GM23248 (cell line): ENCODE measurements around the gene DNAJC17. TPM values are rescaled to one million over a fixed set of nuclear protein-coding genes. Genes with fewer than 3 reads are reported as not detected.

Experiments used
- DNase-seq: peaks from one replicate; pipeline ENCODE4 v3.0.0-alpha.2; 2015
- H2AFZ ChIP-seq: fragments of 200-600 bp; sonication (generic); 2 replicates; pipeline ENCODE4 v1.6.1; 2016; ENCODE audit warnings: antibody characterized with exemption
- H3F3A ChIP-seq: fragments of 200-600 bp; sonication (generic); 2 replicates; pipeline ENCODE4 v1.6.1; 2016; ENCODE audit warnings: mild to moderate bottlenecking, antibody characterized with exemption, mixed run types; ENCODE audit not compliant: insufficient read depth
- H3K27ac ChIP-seq: fragments of 200-600 bp; sonication (generic); 2 replicates; pipeline ENCODE4 v1.5.1; 2016; ENCODE audit warnings: mild to moderate bottlenecking
- H3K27me3 ChIP-seq: fragments of 200-600 bp; sonication (generic); replicated peaks from 2 replicates; pipeline ENCODE4 v1.6.1; 2016; ENCODE audit warnings: mild to moderate bottlenecking; ENCODE audit not compliant: insufficient read depth
- H3K36me3 ChIP-seq: fragments of 200-600 bp; sonication (generic); 2 replicates; pipeline ENCODE4 v1.6.1; 2016; ENCODE audit warnings: low read depth, mild to moderate bottlenecking
- H3K4me1 ChIP-seq: fragments of 200-600 bp; sonication (generic); 2 replicates; pipeline ENCODE4 v1.6.1; 2016; ENCODE audit warnings: mild to moderate bottlenecking; ENCODE audit not compliant: insufficient read depth
- H3K4me2 ChIP-seq: fragments of 200-600 bp; sonication (generic); one replicate; pipeline ENCODE4 v1.6.1; 2016; ENCODE audit warnings: mild to moderate bottlenecking; ENCODE audit not compliant: unreplicated experiment
- H3K4me3 ChIP-seq: fragments of 200-600 bp; sonication (generic); 2 replicates; pipeline ENCODE4 v1.5.1; 2016; ENCODE audit warnings: mild to moderate bottlenecking
- H3K79me2 ChIP-seq: fragments of 200-600 bp; sonication (generic); 2 replicates; pipeline ENCODE4 v1.6.1; 2016; ENCODE audit warnings: mild to moderate bottlenecking; ENCODE audit not compliant: insufficient read depth
- H3K9ac ChIP-seq: fragments of 200-600 bp; sonication (generic); 2 replicates; pipeline ENCODE4 v1.6.1; 2016; ENCODE audit warnings: mild to moderate bottlenecking
- H3K9me2 ChIP-seq: fragments of 200-600 bp; sonication (generic); 2 replicates; pipeline ENCODE4 v1.6.1; 2016; ENCODE audit warnings: mixed run types, mild to moderate bottlenecking, moderate library complexity; ENCODE audit not compliant: insufficient read depth
- H3K9me3 ChIP-seq: fragments of 200-600 bp; sonication (generic); one replicate; pipeline ENCODE4 v1.6.1; 2017; ENCODE audit warnings: low read depth
- H4K20me1 ChIP-seq: fragments of 200-600 bp; sonication (generic); 2 replicates; pipeline ENCODE4 v1.6.0; 2016; ENCODE audit not compliant: insufficient read depth
- EZH2 ChIP-seq: fragments of 200-600 bp; sonication (generic); IDR thresholded peaks from 2 replicates; pipeline ENCODE4 v1.6.1; 2018; ENCODE audit warnings: antibody characterized with exemption, mild to moderate bottlenecking; ENCODE audit not compliant: insufficient read depth, poor library complexity, severe bottlenecking
- EZH2phosphoT487 ChIP-seq: fragments of 200-600 bp; sonication (generic); IDR thresholded peaks from 2 replicates; pipeline ENCODE4 v1.6.1; 2018; ENCODE audit warnings: antibody characterized with exemption, moderate library complexity, mild to moderate bottlenecking, low read depth; ENCODE audit not compliant: insufficient read depth
- WGBS, 2 experiments: methylation state at CpG; one replicate each; pipeline ENCODE4 v1.1.6; 2015 to 2017; ENCODE audit warnings: low lambda C conversion rate in 2 of 2, low coverage in 1 of 2; ENCODE audit errors: missing lambda C conversion rate in 2 of 2; 5-methylcytosine and 5-hydroxymethylcytosine counted together
- in situ Hi-C: fragments of 300-500 bp; cut with MboI; formaldehyde crosslinking; loops from 2 replicates; pipeline ENCODE4 v1.15.0; 2020
- polyA plus RNA-seq: library from polyadenylated mRNA; unstranded; fragments of >200 nt; fragmentation: Nextera tagmentation; extraction: Ambion mirVana; gene quantifications from 2 replicates; pipeline ENCODE4 v1.2.1, GENCODE V29; 2016
- total RNA-seq: library from RNA; depleted of rRNA; stranded (reverse); fragments of >200 nt; shearing (Covaris generic); gene quantifications from 2 replicates; pipeline ENCODE4 v1.2.3, GENCODE V29; 2014

Gene DNAJC17
- total and polyA plus RNA-seq, 2 experiments from 2014 or later, result 13.4 to 36.4 TPM

DNA sequence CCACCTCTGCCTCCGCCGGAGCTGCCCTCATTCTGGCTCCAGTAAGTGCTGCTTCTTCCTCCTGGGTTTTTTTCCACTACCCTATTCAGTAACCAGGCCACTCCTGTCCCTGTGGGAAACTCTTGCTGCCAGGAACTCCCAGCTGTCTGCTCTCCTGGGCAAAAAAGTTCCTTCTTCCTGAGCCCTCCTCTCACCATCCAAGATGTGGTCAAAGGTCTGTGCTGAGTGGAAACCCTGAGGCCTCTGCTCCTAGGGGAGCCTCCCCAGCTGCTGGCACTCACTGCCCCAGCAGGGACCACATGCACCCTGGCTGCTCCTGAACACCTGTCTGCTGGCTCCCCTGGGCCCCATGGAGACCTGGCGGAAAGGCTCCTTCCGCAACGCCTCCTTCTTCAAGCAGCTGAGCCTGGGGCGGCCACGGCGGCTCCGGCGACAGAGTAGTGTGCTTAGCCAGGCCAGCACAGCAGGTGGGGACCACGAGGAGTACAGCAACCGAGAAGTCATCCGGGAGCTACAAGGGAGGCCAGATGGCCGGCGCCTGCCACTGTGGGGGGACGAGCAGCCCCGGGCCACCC, 37.0 kb downstream of the DNAJC17 start:
- Histone ChIP-seq H3K9me3 (no peaks in the 10 kb centered on the region), H3F3A (peaks cover 12% of the 10 kb centered on the region), H2AFZ (no peak overlapping the region), H3K27ac (no peak overlapping the region), H3K36me3 (peaks cover 4% of the 10 kb centered on the region; the same call in 1 of the 2 replicates), H3K4me3 (no peak overlapping the region), H3K4me2 (no peak overlapping the region), H3K9ac (no peak overlapping the region), H3K4me1 (peaks cover 15% of the 10 kb centered on the region), H3K79me2 (no peaks in the 10 kb centered on the region), H3K9me2 (no peaks in the 10 kb centered on the region), H4K20me1 (no peaks in the 10 kb centered on the region), H3K27me3 (no peaks in the 10 kb centered on the region)
- TF ChIP-seq EZH2phosphoT487 (no peak), EZH2 (no peak)
- 92 to 94% methylated on average over 9 to 17 of the region's 17 CpGs for WGBS, 2 experiments
- no peak for DNase-seq
- in situ Hi-C loops, result no loop called here

DNA sequence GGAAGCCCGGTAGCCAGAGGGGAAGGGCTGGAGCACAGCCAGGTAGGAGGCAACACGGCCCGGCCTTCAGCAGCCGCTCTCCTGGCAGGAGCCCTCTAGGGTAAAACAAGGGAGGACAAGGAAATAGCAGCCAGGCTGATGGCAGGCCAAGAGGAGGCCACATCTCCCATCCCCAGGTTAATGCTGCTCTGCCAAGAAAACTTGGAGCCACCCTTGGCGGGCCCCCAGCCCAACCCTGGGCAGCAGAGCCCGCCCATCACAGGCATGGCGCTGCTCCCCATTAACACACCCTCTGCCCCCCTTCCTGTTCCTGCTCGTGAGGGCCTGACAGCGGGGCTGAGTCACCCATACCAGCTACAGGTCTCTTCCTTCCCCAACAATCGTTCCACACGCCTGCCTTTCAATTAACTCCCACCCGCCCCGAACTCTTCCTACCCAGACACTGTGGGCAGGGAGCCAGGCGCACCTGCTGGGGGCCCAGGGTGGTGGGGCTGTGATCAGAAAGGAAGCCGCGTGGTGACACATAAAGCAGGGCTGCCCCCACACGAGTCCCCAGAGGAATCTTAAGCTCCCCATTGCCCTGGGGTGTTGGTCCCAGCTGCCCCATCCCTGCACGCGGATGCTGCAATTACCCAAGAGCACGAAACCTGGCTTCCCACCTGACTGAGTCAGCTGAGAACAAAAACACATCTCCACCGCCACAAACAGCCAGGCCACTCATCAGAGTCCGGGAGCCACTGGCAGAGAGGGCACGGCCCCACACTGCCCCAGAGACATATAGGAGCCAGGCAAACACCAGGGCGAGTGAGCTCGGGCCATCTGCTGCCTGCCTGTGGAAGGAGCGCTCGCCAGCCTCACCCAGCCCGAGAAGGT, 37.8 kb downstream of the DNAJC17 start, which contains the start of gene C15orf62:
C15orf62 (plus strand) TSS at position 707 of the 873 bp plus-strand sequence. CDS start 516 bp downstream, outside the sequence.
- H3K27me3 ChIP-seq, result no peaks in the 10 kb centered on the region
- TF ChIP-seq EZH2phosphoT487, result no peak
- TF ChIP-seq EZH2, result no peak
- peaks cover 19% of the 10 kb centered on the region for H3F3A ChIP-seq
- no peaks in the 10 kb centered on the region for H3K79me2 ChIP-seq
- H3K4me1 ChIP-seq, result peaks cover 22% of the 10 kb centered on the region
- DNase-seq, result peak; percentile 33
- H3K4me2 ChIP-seq, result no peak within 1 kb of the TSS
- H4K20me1 ChIP-seq, result no peaks in the 10 kb centered on the region
- no peak within 1 kb of the TSS for H3K27ac ChIP-seq
- H2AFZ ChIP-seq, result no peak within 1 kb of the TSS
- H3K9ac ChIP-seq, result no peak within 1 kb of the TSS
- peaks cover 4% of the 10 kb centered on the region; the same call in 1 of the 2 replicates for H3K36me3 ChIP-seq
- H3K9me2 ChIP-seq, result no peaks in the 10 kb centered on the region
- WGBS, 2 experiments, result 68 to 70% methylated on average over 25 to 28 of the region's 28 CpGs
- H3K9me3 ChIP-seq, result no peaks in the 10 kb centered on the region
- H3K4me3 ChIP-seq, result no peak within 1 kb of the TSS
- in situ Hi-C loops, result no loop called here

DNA sequence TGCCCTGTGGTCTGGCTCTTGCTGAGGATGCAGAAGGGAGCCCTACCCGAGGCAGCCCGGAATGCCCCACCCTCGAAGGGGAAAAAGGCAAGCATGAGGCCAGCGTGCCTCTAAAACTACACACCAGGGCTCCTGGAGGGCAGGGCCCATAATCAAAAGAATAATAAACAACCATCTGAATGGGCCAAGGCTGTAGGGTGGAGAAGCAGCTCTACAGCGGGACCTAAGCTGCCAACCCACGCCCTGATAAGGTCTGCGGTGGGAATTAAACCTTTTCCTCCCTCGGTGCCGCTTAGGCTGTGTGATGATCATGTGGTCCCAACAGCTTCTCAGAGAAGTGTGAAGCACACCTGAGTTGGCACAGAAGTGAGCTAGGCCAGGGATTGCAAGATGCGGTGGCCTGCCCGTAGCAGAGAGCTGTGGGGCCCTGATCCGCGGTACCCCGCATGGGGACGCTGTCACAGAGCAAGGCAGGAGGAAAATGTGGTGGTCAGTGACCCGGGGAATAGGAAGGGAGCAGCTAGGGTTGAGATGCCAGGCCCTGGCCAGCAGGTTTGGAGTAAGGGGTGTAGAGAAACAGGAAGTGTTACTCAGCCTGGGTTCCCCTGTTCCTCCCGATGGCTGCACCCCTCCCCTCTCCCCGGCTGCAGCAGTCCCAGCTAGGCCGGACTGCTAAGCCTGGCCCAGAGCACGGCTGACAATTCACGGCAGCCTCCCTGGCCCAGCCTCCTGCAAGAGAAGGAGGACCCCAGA, 38.6 kb downstream of the DNAJC17 start:
- no peaks in the 10 kb centered on the region for H3K9me3 ChIP-seq
- no peaks in the 10 kb centered on the region for H3K27me3 ChIP-seq
- no peak overlapping the region for H3K9ac ChIP-seq
- H3F3A ChIP-seq, result peaks cover 21% of the 10 kb centered on the region
- DNase-seq, result no peak
- H2AFZ ChIP-seq, result no peak overlapping the region
- H3K4me1 ChIP-seq, result peaks cover 27% of the 10 kb centered on the region
- no peak overlapping the region for H3K27ac ChIP-seq
- WGBS, 2 experiments, result 82 to 83% methylated on average over 21 of the region's 21 CpGs
- H3K4me2 ChIP-seq, result no peak overlapping the region
- in situ Hi-C loops, result no loop called here
- H4K20me1 ChIP-seq, result no peaks in the 10 kb centered on the region
- H3K9me2 ChIP-seq, result no peaks in the 10 kb centered on the region
- no peaks in the 10 kb centered on the region for H3K36me3 ChIP-seq
- TF ChIP-seq EZH2phosphoT487 (no peak), EZH2 (no peak)
- no peaks in the 10 kb centered on the region for H3K79me2 ChIP-seq
- H3K4me3 ChIP-seq, result no peak overlapping the region

DNA sequence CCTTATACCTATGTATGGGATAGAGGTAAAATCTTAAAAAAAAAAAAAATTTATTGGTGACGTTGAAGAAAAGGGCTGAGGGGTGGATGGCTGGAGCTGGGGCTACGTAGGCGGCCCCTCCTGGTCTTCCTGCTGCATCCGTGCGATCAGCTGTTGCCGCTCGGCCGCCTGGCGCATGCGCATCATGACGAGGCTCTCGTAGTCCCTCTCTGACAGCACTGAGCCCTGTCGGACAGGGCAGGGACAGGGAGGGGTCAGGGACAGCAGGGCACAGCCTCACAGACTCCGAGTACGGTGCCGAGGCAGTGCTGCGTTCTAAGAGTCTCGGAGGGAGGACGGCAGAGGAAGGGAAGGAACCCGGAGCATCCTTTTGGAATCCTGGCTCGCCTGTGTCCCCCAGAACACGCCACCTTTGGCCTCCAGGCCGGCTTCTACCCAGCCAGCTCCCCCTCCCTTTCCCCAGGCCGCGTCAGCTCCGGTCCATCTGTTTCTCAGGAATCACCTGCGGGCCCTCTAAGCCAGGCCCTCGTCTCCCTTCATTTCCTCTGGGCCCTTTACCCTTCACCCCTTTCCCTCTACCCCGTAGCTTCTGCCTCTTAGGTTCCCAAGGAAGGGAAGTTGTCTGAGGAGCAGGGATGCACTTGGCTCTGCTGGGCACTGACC, 39.3 kb downstream of the DNAJC17 start:
- WGBS, 2 experiments, result 95 to 97% methylated on average over 28 to 29 of the region's 29 CpGs
- peaks cover 26% of the 10 kb centered on the region for H3F3A ChIP-seq
- H4K20me1 ChIP-seq, result no peaks in the 10 kb centered on the region
- no peak overlapping the region for H3K4me2 ChIP-seq
- in situ Hi-C loops, result no loop called here
- no peak overlapping the region for H2AFZ ChIP-seq
- H3K4me1 ChIP-seq, result peaks cover 33% of the 10 kb centered on the region
- no peaks in the 10 kb centered on the region for H3K36me3 ChIP-seq
- no peaks in the 10 kb centered on the region for H3K9me2 ChIP-seq
- H3K27me3 ChIP-seq, result no peaks in the 10 kb centered on the region
- DNase-seq, result no peak
- H3K9ac ChIP-seq, result no peak overlapping the region
- H3K79me2 ChIP-seq, result no peaks in the 10 kb centered on the region
- no peak overlapping the region for H3K4me3 ChIP-seq
- TF ChIP-seq EZH2phosphoT487, result no peak
- no peak for TF ChIP-seq EZH2
- H3K9me3 ChIP-seq, result no peaks in the 10 kb centered on the region
- no peak overlapping the region for H3K27ac ChIP-seq
